22Rv1 (cell line): Measurements from ENCODE around the gene ZNF207.
"Not testable (repeated sequence)": the region's sequence is repeated elsewhere in the genome, so short reads cannot be mapped to it uniquely, and the experiment has no call there.

Experiments
- ZFX ChIP-seq: fragments of 450-650 bp; IDR thresholded peaks from 2 replicates; pipeline ENCODE4 v1.6.1; 2017; ENCODE audit warnings: antibody characterized with exemption, borderline replicate concordance
- TF ChIP-seq, protein P1 (sequence below): fragments of 450-650 bp; IDR thresholded peaks from 2 replicates; pipeline ENCODE4 v1.5.1; 2017; ENCODE audit warnings: mild to moderate bottlenecking

DNA sequence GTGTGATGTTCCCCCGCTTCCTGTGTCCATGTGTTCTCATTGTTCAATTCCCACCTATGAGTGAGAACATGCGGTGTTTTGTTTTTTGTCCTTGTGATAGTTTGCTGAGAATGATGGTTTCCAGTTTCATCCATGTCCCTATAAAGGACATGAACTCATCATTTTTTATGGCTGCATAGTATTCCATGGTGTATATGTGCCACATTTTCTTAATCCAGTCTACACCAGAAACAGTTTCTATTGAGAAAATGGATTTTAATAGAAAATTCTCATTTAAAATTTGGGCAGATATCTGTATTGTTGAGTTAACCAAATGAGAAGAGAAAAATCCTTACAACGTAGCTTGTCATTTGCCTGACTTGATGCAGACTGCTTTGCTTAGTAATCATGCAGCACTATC, 60.1 kb downstream of the ZNF207 start:
- TF ChIP-seq, protein P1, sequence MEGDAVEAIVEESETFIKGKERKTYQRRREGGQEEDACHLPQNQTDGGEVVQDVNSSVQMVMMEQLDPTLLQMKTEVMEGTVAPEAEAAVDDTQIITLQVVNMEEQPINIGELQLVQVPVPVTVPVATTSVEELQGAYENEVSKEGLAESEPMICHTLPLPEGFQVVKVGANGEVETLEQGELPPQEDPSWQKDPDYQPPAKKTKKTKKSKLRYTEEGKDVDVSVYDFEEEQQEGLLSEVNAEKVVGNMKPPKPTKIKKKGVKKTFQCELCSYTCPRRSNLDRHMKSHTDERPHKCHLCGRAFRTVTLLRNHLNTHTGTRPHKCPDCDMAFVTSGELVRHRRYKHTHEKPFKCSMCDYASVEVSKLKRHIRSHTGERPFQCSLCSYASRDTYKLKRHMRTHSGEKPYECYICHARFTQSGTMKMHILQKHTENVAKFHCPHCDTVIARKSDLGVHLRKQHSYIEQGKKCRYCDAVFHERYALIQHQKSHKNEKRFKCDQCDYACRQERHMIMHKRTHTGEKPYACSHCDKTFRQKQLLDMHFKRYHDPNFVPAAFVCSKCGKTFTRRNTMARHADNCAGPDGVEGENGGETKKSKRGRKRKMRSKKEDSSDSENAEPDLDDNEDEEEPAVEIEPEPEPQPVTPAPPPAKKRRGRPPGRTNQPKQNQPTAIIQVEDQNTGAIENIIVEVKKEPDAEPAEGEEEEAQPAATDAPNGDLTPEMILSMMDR: not testable (repeated sequence)
- TF ChIP-seq ZFX: not testable (repeated sequence)
